Measurements from ENCODE around the gene CDCP1. TPM values are rescaled to one million over a fixed set of nuclear protein-coding genes. Genes with fewer than 3 reads are reported as not detected.

CDCP1 gene
- total RNA-seq, 2 donors from 2014 or later = 8.9 to 13.1 TPM

DNA sequence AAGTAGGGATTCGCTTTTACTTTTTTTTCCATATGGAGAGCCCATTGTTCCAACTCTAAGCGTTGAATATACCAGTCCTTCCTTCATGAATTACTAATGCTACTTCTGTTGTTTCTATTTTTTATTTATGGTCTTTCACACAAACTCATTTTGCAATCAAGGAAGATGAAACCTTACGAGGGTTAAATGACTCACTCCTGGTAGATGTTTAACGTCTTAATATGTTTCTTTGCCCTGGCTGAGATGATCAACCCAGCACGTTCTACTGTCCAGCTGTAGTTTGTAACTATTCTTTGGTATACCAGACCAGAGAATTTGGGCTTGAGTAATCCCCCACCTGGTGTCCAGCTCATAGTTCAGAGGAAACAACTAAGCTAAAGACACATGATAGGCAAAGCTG is 23.1 kb downstream of the CDCP1 start:
- no peaks in the 10 kb centered on the region for H3K36me3 Mint-ChIP-seq (ENCODE audit: low read depth)
- Histone ChIP-seq H3K4me1 (ENCODE audit: control insufficient read depth, insufficient read depth, low read length) (no peaks in the 10 kb centered on the region), H3K27me3 (ENCODE audit: control insufficient read depth, insufficient read depth, low read length, poor library complexity, severe bottlenecking) (no peaks in the 10 kb centered on the region), H3K36me3 (ENCODE audit: control insufficient read depth, insufficient read depth, low read length) (no peaks in the 10 kb centered on the region), H3K4me3 (ENCODE audit: low read length) (no peak overlapping the region), H3K9me3 (ENCODE audit: control insufficient read depth, low read length) (no peaks in the 10 kb centered on the region), H3K27ac (ENCODE audit: low read depth, low read length) (no peak overlapping the region), H3K9ac (ENCODE audit: extremely low read depth, low read length, poor library complexity, severe bottlenecking) (no peak overlapping the region)
- no peak overlapping the region for H3K4me3 Mint-ChIP-seq
- peaks cover 2% of the 10 kb centered on the region for H3K4me1 Mint-ChIP-seq
- TF ChIP-seq, protein P1, sequence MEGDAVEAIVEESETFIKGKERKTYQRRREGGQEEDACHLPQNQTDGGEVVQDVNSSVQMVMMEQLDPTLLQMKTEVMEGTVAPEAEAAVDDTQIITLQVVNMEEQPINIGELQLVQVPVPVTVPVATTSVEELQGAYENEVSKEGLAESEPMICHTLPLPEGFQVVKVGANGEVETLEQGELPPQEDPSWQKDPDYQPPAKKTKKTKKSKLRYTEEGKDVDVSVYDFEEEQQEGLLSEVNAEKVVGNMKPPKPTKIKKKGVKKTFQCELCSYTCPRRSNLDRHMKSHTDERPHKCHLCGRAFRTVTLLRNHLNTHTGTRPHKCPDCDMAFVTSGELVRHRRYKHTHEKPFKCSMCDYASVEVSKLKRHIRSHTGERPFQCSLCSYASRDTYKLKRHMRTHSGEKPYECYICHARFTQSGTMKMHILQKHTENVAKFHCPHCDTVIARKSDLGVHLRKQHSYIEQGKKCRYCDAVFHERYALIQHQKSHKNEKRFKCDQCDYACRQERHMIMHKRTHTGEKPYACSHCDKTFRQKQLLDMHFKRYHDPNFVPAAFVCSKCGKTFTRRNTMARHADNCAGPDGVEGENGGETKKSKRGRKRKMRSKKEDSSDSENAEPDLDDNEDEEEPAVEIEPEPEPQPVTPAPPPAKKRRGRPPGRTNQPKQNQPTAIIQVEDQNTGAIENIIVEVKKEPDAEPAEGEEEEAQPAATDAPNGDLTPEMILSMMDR (conservative IDR thresholded peaks at IDR 0.05) = no peak
- H3K27ac Mint-ChIP-seq = no peak overlapping the region
- H3K9me3 Mint-ChIP-seq = no peaks in the 10 kb centered on the region
- 95 to 96% methylated on average over 4 to 5 of the region's 5 CpGs for WGBS, 2 experiments (ENCODE audit: insufficient coverage in 1 of 2, insufficient read length in 1 of 2)
- DNase-seq = no peak
- no peaks in the 10 kb centered on the region for H3K27me3 Mint-ChIP-seq (ENCODE audit: insufficient read depth)

DNA sequence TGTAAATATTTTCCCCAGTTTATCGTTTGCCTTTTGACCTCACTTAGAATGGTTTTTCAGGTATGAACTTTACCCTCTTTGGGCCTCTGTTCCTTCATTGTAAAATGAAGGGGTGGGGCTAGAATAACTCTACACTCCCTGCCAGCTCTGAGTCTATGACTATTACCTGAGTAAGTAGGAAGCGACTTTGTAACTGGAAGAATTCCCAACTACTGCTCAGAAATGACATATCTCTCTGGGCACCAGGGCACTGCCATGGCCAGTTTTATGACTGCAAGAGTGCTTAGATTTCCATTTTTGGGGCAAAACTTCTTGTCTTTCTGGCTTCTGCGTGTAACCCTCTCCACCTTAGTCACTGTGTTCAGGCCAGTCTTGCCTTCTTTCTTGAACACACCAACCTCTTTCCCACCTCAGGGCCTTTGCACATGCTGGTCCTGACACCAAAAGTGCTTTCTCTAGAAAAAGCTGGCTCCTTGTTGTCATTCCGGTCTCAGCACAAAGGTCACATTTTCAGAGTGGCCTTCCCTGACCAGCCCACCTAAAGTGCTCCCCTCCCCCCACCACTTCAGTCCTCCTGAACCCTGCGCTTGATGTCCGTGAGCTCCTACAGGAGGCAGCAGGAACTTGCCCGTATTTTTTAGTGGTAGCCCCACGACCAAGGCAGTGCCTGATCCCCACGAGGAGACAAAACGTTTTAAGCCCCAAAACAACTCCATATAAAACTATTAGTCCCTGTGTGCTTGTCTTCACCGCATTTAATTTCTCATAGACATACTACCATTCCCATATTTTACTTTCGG is 25.6 kb downstream of the CDCP1 start:
- Histone ChIP-seq H3K9ac (ENCODE audit: extremely low read depth, low read length, poor library complexity, severe bottlenecking) (no peak overlapping the region), H3K4me3 (ENCODE audit: low read length) (no peak overlapping the region), H3K4me1 (ENCODE audit: control insufficient read depth, insufficient read depth, low read length) (no peaks in the 10 kb centered on the region), H3K36me3 (ENCODE audit: control insufficient read depth, insufficient read depth, low read length) (no peaks in the 10 kb centered on the region), H3K9me3 (ENCODE audit: control insufficient read depth, low read length) (no peaks in the 10 kb centered on the region), H3K27me3 (ENCODE audit: control insufficient read depth, insufficient read depth, low read length, poor library complexity, severe bottlenecking) (no peaks in the 10 kb centered on the region), H3K27ac (ENCODE audit: low read depth, low read length) (no peak overlapping the region)
- no peak overlapping the region for H3K4me3 Mint-ChIP-seq
- peaks cover 2% of the 10 kb centered on the region for H3K4me1 Mint-ChIP-seq
- DNase-seq = no peak
- WGBS, 2 experiments (ENCODE audit: insufficient coverage in 1 of 2, insufficient read length in 1 of 2) = 87 to 93% methylated on average over 9 to 12 of the region's 12 CpGs
- H3K27me3 Mint-ChIP-seq (ENCODE audit: insufficient read depth) = no peaks in the 10 kb centered on the region
- H3K36me3 Mint-ChIP-seq (ENCODE audit: low read depth) = no peaks in the 10 kb centered on the region
- no peak overlapping the region for H3K27ac Mint-ChIP-seq
- TF ChIP-seq, protein P1 (conservative IDR thresholded peaks at IDR 0.05) = peak; percentile 30
- H3K9me3 Mint-ChIP-seq = no peaks in the 10 kb centered on the region

DNA sequence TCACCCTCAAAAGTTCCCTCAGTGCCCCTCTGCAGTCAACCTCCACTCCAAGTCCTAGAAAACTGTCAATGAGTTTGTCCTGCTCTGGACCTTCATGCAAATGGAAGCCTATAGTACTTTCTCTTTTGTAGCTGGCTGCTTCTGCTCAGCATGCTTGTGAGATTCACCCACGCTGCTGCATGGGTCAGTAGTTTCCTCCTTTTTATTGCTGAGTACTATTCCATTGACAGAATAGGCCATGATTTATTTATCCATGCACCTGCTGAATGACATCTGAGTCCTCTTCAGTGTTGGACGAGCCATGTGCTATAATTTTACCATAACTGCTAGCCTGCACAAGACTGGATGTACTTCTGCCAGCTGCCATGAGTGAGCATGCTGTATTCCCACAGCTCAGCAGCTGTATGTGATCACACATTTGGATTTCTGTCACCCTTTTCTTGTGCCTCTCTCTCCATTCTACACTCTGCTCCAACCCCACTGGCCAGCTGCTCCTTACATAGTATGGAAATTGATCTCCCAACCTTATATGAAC is 26.3 kb downstream of the CDCP1 start:
- Histone ChIP-seq H3K27me3 (ENCODE audit: control insufficient read depth, insufficient read depth, low read length, poor library complexity, severe bottlenecking) (no peaks in the 10 kb centered on the region), H3K4me1 (ENCODE audit: control insufficient read depth, insufficient read depth, low read length) (no peaks in the 10 kb centered on the region), H3K27ac (ENCODE audit: low read depth, low read length) (no peak overlapping the region), H3K36me3 (ENCODE audit: control insufficient read depth, insufficient read depth, low read length) (no peaks in the 10 kb centered on the region), H3K4me3 (ENCODE audit: low read length) (no peak overlapping the region), H3K9ac (ENCODE audit: extremely low read depth, low read length, poor library complexity, severe bottlenecking) (no peak overlapping the region), H3K9me3 (ENCODE audit: control insufficient read depth, low read length) (no peaks in the 10 kb centered on the region)
- DNase-seq = no peak
- TF ChIP-seq, protein P1 (conservative IDR thresholded peaks at IDR 0.05) = no peak
- no peaks in the 10 kb centered on the region for H3K9me3 Mint-ChIP-seq
- no peak overlapping the region for H3K4me3 Mint-ChIP-seq
- no peaks in the 10 kb centered on the region for H3K36me3 Mint-ChIP-seq (ENCODE audit: low read depth)
- H3K4me1 Mint-ChIP-seq = peaks cover 2% of the 10 kb centered on the region
- no peaks in the 10 kb centered on the region for H3K27me3 Mint-ChIP-seq (ENCODE audit: insufficient read depth)
- 89 to 91% methylated on average over 2 of the region's 2 CpGs for WGBS, 2 experiments (ENCODE audit: insufficient coverage in 1 of 2, insufficient read length in 1 of 2)
- H3K27ac Mint-ChIP-seq = no peak overlapping the region

Data from endodermal cell (in vitro differentiated cells).